ENCODE results near the gene BGLAP. TPM values are rescaled to one million over a fixed set of nuclear protein-coding genes. Genes with fewer than 3 reads are reported as not detected.
A peak's percentile ranks its signal among the peaks of the same experiment; 100 is the strongest.

The BGLAP gene
- polyA plus RNA-seq, 1 donor (not counting 4 experiments of a cell fraction or from before 2014, with no cell fraction given): 0.12 TPM

DNA sequence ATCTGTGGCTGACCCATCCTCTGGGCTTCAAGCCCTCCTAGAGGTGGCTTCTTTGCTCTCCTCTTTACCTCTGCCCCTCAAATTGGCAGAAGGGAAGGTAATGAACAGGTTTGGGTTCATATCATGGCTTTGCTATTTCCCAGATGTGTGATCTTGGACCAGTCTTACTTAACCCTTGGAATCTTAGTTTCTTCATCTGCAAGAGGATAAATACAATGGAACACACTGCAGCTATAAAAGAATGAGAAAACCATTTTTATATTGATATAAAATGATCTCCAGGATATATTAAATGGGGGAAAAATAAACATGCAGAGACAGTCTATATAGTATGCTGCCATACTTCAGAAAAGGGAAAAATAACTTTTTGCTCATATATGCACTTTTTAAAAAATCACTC, 47.9 kb downstream of the BGLAP start:
- Histone ChIP-seq H2AFZ (ENCODE audit: control insufficient read depth, low read length) (no peak overlapping the region), H3K9me3 (ENCODE audit: control insufficient read depth, low read depth, low read length) (no peaks in the 10 kb centered on the region), H3K4me1 (ENCODE audit: control insufficient read depth, extremely low read depth, insufficient read depth, low read length) (peaks cover 11% of the 10 kb centered on the region), H3K9me1 (ENCODE audit: control insufficient read depth, extremely low read depth, insufficient read depth, low read length) (no peaks in the 10 kb centered on the region), H3K4me3 (ENCODE audit: control insufficient read depth in 2 of 3, extremely low read depth in 1 of 3, insufficient read depth in 2 of 3, low read depth in 1 of 3, low read length in 3 of 3) (no peak overlapping the region), H4K20me1 (ENCODE audit: control insufficient read depth, extremely low read depth, insufficient read depth, low read length) (no peaks in the 10 kb centered on the region), H3K36me3 (ENCODE audit: control insufficient read depth in 2 of 2, extremely low read depth in 1 of 2, insufficient read depth in 2 of 2, low read length in 2 of 2) (peaks cover 4 to 16% of the 10 kb centered on the region in 2 experiments), H3K79me2 (ENCODE audit: control insufficient read depth, insufficient read depth, low read length) (peaks cover 7% of the 10 kb centered on the region), H3K4me2 (ENCODE audit: control insufficient read depth, extremely low read depth, insufficient read depth, low read depth, low read length) (no peak overlapping the region), H3K9ac (ENCODE audit: control insufficient read depth, extremely low read depth, insufficient read depth, low read length) (no peak overlapping the region), H3K27ac (ENCODE audit: control insufficient read depth, insufficient read depth, low read length) (no peak overlapping the region), H3K27me3 (ENCODE audit: control insufficient read depth, extremely low read depth, insufficient read depth, low read length) (no peaks in the 10 kb centered on the region)
- DNase-seq (ENCODE audit: low read depth, low spot score): no peak
- FAIRE-seq: no peak
- dilution Hi-C loops (cut with MboI; ENCODE audit: extremely low pct_ligation_motif_present, low sequenced_read_pairs): no loop called here
- TF ChIP-seq, protein P1, sequence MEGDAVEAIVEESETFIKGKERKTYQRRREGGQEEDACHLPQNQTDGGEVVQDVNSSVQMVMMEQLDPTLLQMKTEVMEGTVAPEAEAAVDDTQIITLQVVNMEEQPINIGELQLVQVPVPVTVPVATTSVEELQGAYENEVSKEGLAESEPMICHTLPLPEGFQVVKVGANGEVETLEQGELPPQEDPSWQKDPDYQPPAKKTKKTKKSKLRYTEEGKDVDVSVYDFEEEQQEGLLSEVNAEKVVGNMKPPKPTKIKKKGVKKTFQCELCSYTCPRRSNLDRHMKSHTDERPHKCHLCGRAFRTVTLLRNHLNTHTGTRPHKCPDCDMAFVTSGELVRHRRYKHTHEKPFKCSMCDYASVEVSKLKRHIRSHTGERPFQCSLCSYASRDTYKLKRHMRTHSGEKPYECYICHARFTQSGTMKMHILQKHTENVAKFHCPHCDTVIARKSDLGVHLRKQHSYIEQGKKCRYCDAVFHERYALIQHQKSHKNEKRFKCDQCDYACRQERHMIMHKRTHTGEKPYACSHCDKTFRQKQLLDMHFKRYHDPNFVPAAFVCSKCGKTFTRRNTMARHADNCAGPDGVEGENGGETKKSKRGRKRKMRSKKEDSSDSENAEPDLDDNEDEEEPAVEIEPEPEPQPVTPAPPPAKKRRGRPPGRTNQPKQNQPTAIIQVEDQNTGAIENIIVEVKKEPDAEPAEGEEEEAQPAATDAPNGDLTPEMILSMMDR (optimal IDR thresholded peaks at IDR 0.05 in 1 of 3, IDR thresholded peaks at IDR 0.05 in 1 of 3, conservative IDR thresholded peaks at IDR 0.05 in 1 of 3; ENCODE audit: extremely low read depth in 1 of 3, insufficient read depth in 2 of 3, low read length in 3 of 3): no peak
- no peak for TF ChIP-seq EZH2 (IDR thresholded peaks at IDR 0.05; ENCODE audit: low read length)

DNA sequence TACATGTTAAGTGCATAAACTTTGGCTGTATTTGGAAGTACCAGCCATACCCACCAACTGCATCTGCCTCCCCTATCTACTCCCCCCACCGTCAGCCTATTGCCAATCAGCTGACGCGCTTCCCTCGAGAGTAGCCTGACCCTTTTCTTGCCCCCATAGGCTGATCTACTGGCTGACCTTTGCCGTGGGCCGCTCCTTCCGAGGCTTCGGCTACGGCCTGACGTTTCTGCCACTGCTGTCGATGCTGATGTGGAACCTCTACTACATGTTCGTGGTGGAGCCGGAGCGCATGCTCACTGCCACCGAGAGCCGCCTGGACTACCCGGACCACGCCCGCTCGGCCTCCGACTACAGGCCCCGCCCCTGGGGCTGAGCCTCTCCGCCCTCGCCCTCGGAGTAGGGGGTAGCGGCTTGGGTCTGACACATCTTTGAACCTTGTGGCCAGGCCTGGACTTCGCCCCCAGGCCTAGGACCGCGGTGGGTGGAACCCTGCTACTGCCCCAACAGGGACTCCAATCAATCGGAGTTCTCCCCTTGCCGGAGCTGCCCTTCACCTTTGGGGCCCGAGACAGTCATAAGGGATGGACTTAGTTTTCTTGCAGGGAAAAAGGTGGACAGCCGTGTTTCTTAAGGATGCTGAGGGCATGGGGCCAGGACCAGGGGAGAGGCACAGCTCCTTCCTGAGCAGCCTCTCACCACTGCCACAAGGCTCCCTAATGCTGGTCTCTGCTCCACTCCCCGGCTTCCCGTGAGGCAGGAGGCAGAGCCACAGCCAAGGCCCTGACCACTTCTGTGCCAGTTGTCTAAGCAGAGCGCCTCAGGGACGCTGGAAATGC, 49.5 kb downstream of the BGLAP start:
- DNase-seq (ENCODE audit: low read depth, low spot score): no peak
- H3K4me3 ChIP-seq (ENCODE audit: control insufficient read depth in 2 of 3, extremely low read depth in 1 of 3, insufficient read depth in 2 of 3, low read depth in 1 of 3, low read length in 3 of 3): peak overlapping the region in 1 of 3 experiments; percentile 4
- no peaks in the 10 kb centered on the region for H3K9me1 ChIP-seq (ENCODE audit: control insufficient read depth, extremely low read depth, insufficient read depth, low read length)
- TF ChIP-seq EZH2 (IDR thresholded peaks at IDR 0.05; ENCODE audit: low read length): no peak
- H3K9ac ChIP-seq (ENCODE audit: control insufficient read depth, extremely low read depth, insufficient read depth, low read length): peak overlapping the region; percentile 22
- dilution Hi-C loops (cut with MboI; ENCODE audit: extremely low pct_ligation_motif_present, low sequenced_read_pairs): no loop called here
- H3K79me2 ChIP-seq (ENCODE audit: control insufficient read depth, insufficient read depth, low read length): peaks cover 2% of the 10 kb centered on the region
- H3K9me3 ChIP-seq (ENCODE audit: control insufficient read depth, low read depth, low read length): no peaks in the 10 kb centered on the region
- H4K20me1 ChIP-seq (ENCODE audit: control insufficient read depth, extremely low read depth, insufficient read depth, low read length): no peaks in the 10 kb centered on the region
- peak overlapping the region; percentile 47 for H2AFZ ChIP-seq (ENCODE audit: control insufficient read depth, low read length)
- no peaks in the 10 kb centered on the region for H3K27me3 ChIP-seq (ENCODE audit: control insufficient read depth, extremely low read depth, insufficient read depth, low read length)
- no peak for FAIRE-seq
- H3K4me2 ChIP-seq (ENCODE audit: control insufficient read depth, extremely low read depth, insufficient read depth, low read depth, low read length): peak overlapping the region; percentile 6
- no peak overlapping the region for H3K27ac ChIP-seq (ENCODE audit: control insufficient read depth, insufficient read depth, low read length)
- H3K36me3 ChIP-seq (ENCODE audit: control insufficient read depth in 2 of 2, extremely low read depth in 1 of 2, insufficient read depth in 2 of 2, low read length in 2 of 2): peaks cover 2 to 16% of the 10 kb centered on the region in 2 experiments
- peaks cover 8% of the 10 kb centered on the region for H3K4me1 ChIP-seq (ENCODE audit: control insufficient read depth, extremely low read depth, insufficient read depth, low read length)

Small RNA genes lying within 50 kb of the gene (small RNA-seq; reads per million reads assigned to genes)
- gene RF00568 (ENCODE audit: insufficient read length in 3 of 3, low read depth in 3 of 3, low replicate concordance in 1 of 3): 0 reads per million in 3 experiments

Other genes starting within 250 kb of the BGLAP start
- gene SSR2, start 221.2 kb upstream of the BGLAP start, polyA plus RNA-seq: 295 to 363 TPM (median 302 TPM) in 3 replicates
- 34.8 to 42.7 TPM (median 35.8 TPM) in 3 replicates for gene UBQLN4, start 188.4 kb upstream of the BGLAP start, polyA plus RNA-seq
- 67.5 to 98.0 TPM (median 96.0 TPM) in 3 replicates for gene LAMTOR2, start 187.4 kb upstream of the BGLAP start, polyA plus RNA-seq
- gene RAB25, start 181.0 kb upstream of the BGLAP start, polyA plus RNA-seq: 93.4 to 159 TPM (median 106 TPM) in 3 replicates
- gene MEX3A, start 159.7 kb upstream of the BGLAP start, polyA plus RNA-seq: 1.1 to 2.0 TPM (median 1.5 TPM) in 3 replicates
- gene LMNA, start 127.5 kb upstream of the BGLAP start, polyA plus RNA-seq: 368 to 551 TPM (median 444 TPM) in 3 replicates
- gene SEMA4A, start 88.6 kb upstream of the BGLAP start, polyA plus RNA-seq: 5.7 to 11.0 TPM (median 7.9 TPM) in 3 replicates
- 24.4 to 36.8 TPM (median 25.3 TPM) in 3 replicates for gene SLC25A44, start 48.1 kb upstream of the BGLAP start, polyA plus RNA-seq
- 31.9 to 50.8 TPM (median 41.0 TPM) in 3 replicates for gene PMF1, start 29.2 kb upstream of the BGLAP start, polyA plus RNA-seq
- gene PAQR6, start 5.9 kb downstream of the BGLAP start, polyA plus RNA-seq: 0.78 to 2.2 TPM (median 1.00 TPM) in 3 replicates
- gene SMG5, start 40.6 kb downstream of the BGLAP start, polyA plus RNA-seq: 22.4 to 28.2 TPM (median 27.8 TPM) in 3 replicates
- gene TMEM79, start 42.1 kb downstream of the BGLAP start, polyA plus RNA-seq: 9.6 to 31.8 TPM (median 14.2 TPM) in 3 replicates
- gene GLMP, start 53.5 kb downstream of the BGLAP start, polyA plus RNA-seq: 12.5 to 28.0 TPM (median 13.7 TPM) in 3 replicates
- 0.22 TPM in 1 of 3 replicates, not detected in the others for gene VHLL, start 57.1 kb downstream of the BGLAP start, polyA plus RNA-seq
- gene CCT3, start 96.1 kb downstream of the BGLAP start, polyA plus RNA-seq: 477 to 530 TPM (median 499 TPM) in 3 replicates
- gene TSACC, start 96.3 kb downstream of the BGLAP start, polyA plus RNA-seq: 2.2 to 5.4 TPM (median 2.5 TPM) in 3 replicates
- not detected in 3 replicates for gene RHBG, start 127.0 kb downstream of the BGLAP start, polyA plus RNA-seq

Measured in keratinocyte (primary cell).